MM.1S (cell line): ENCODE data around the gene XYLT2.

Experiments
- DNase-seq: peaks from one replicate; pipeline ENCODE4 v3.0.0-alpha.2; 2015
- H2AFZ ChIP-seq: fragments of 300-600 bp; sonication (generic); 2 replicates; pipeline ENCODE4 v1.6.0; 2016; ENCODE audit warnings: antibody characterized with exemption, low read length
- H3F3A ChIP-seq: fragments of 300-600 bp; sonication (generic); 2 replicates; pipeline ENCODE4 v1.6.1; 2016; ENCODE audit warnings: mild to moderate bottlenecking, antibody characterized with exemption, low read length, moderate library complexity, mixed read lengths; ENCODE audit not compliant: insufficient read depth
- H3K27ac ChIP-seq: fragments of 300-600 bp; sonication (generic); 2 replicates; pipeline ENCODE4 v1.5.1; 2016; ENCODE audit warnings: mild to moderate bottlenecking, low read length
- H3K27me3 ChIP-seq: fragments of 300-600 bp; sonication (generic); replicated peaks from 2 replicates; pipeline ENCODE4 v1.6.0; 2016; ENCODE audit warnings: low read length; ENCODE audit not compliant: insufficient read depth
- H3K36me3 ChIP-seq: fragments of 300-600 bp; sonication (generic); replicated peaks from 2 replicates; pipeline ENCODE4 v1.6.1; 2016; ENCODE audit warnings: mild to moderate bottlenecking, low read length, mixed read lengths; ENCODE audit not compliant: insufficient read depth
- H3K4me1 ChIP-seq: fragments of 300-600 bp; sonication (generic); 2 replicates; pipeline ENCODE4 v1.6.1; 2016; ENCODE audit warnings: low read length, mixed read lengths
- H3K4me2 ChIP-seq: fragments of 300-600 bp; sonication (generic); 2 replicates; pipeline ENCODE4 v1.6.0; 2016; ENCODE audit warnings: low read depth, low read length
- H3K4me3 ChIP-seq: fragments of 300-600 bp; sonication (generic); 2 replicates; pipeline ENCODE4 v1.5.1; 2016; ENCODE audit warnings: low read length, mixed read lengths
- H3K79me2 ChIP-seq: fragments of 300-600 bp; sonication (generic); 2 replicates; pipeline ENCODE4 v1.6.1; 2016; ENCODE audit warnings: mixed run types, low read length, mixed read lengths
- H3K9ac ChIP-seq: fragments of 300-600 bp; sonication (generic); 2 replicates; pipeline ENCODE4 v1.6.1; 2016; ENCODE audit warnings: low read length, mixed read lengths
- H3K9me2 ChIP-seq: fragments of 300-600 bp; sonication (generic); replicated peaks from 2 replicates; pipeline ENCODE4 v1.6.1; 2016; ENCODE audit warnings: mild to moderate bottlenecking, low read length, mixed read lengths; ENCODE audit not compliant: insufficient read depth
- H3K9me3 ChIP-seq: fragments of 300-600 bp; sonication (generic); replicated peaks from 2 replicates; pipeline ENCODE4 v1.6.1; 2016; ENCODE audit warnings: mild to moderate bottlenecking, low read length, mixed read lengths; ENCODE audit not compliant: insufficient read depth
- H4K20me1 ChIP-seq: fragments of 300-600 bp; sonication (generic); 2 replicates; pipeline ENCODE4 v1.6.1; 2016; ENCODE audit warnings: mild to moderate bottlenecking, low read length, moderate library complexity, mixed read lengths; ENCODE audit not compliant: insufficient read depth
- CTCF ChIP-seq: fragments of 300-600 bp; sonication (generic); IDR thresholded peaks from 2 replicates; pipeline ENCODE4 v1.5.1; 2016; ENCODE audit warnings: antibody characterized with exemption, low read length, mixed read lengths
- EZH2 ChIP-seq: fragments of 300-600 bp; sonication (generic); optimal IDR thresholded peaks from 2 replicates; pipeline ENCODE3; 2017; ENCODE audit warnings: low read depth, mild to moderate bottlenecking, antibody characterized with exemption, low read length, mixed read lengths
- EZH2phosphoT487 ChIP-seq: fragments of 300-600 bp; sonication (generic); IDR thresholded peaks from 2 replicates; pipeline ENCODE4 v1.6.1; 2018; ENCODE audit warnings: antibody characterized with exemption, low read length

The XYLT2 gene

GRCh38 chr17:50325906-50326305 lies 20.0 kb upstream of the XYLT2 start:
- Histone ChIP-seq H3K4me1 (no peaks in the 10 kb centered on the region), H4K20me1 (no peaks in the 10 kb centered on the region), H2AFZ (no peak overlapping the region), H3K4me2 (no peak overlapping the region), H3K36me3 (no peaks in the 10 kb centered on the region), H3K27me3 (no peaks in the 10 kb centered on the region; the same call in 1 of the 2 replicates), H3K9me2 (no peaks in the 10 kb centered on the region), H3F3A (no peaks in the 10 kb centered on the region), H3K9ac (no peak overlapping the region), H3K79me2 (no peaks in the 10 kb centered on the region), H3K9me3 (no peaks in the 10 kb centered on the region), H3K27ac (no peak overlapping the region), H3K4me3 (no peak overlapping the region)
- no peak for TF ChIP-seq CTCF
- TF ChIP-seq EZH2phosphoT487, result no peak
- no peak for TF ChIP-seq EZH2
- no peak for DNase-seq

- Histone ChIP-seq H3K9me3 (no peaks in the 10 kb centered on the region), H3K79me2 (no peaks in the 10 kb centered on the region), H3K4me2 (no peak overlapping the region), H3K4me1 (no peaks in the 10 kb centered on the region), H3K9ac (no peak overlapping the region), H3K27ac (no peak overlapping the region), H3K9me2 (no peaks in the 10 kb centered on the region), H3K27me3 (no peaks in the 10 kb centered on the region; the same call in 1 of the 2 replicates), H3F3A (no peaks in the 10 kb centered on the region), H3K4me3 (no peak overlapping the region), H4K20me1 (no peaks in the 10 kb centered on the region), H2AFZ (no peak overlapping the region), H3K36me3 (no peaks in the 10 kb centered on the region)
- TF ChIP-seq CTCF (no peak), EZH2 (no peak), EZH2phosphoT487 (no peak)
- DNase-seq, result no peak
Measured at GRCh38 chr17:50326831-50327364, 19.0 kb upstream of the XYLT2 start.

GRCh38 chr17:50328363-50329325 lies 17.3 kb upstream of the XYLT2 start:
- no peak for DNase-seq
- H4K20me1 ChIP-seq, result no peaks in the 10 kb centered on the region
- no peak overlapping the region for H2AFZ ChIP-seq
- TF ChIP-seq CTCF, result no peak
- TF ChIP-seq EZH2phosphoT487, result no peak
- TF ChIP-seq EZH2, result no peak
- H3K9me3 ChIP-seq, result no peaks in the 10 kb centered on the region
- H3K4me3 ChIP-seq, result no peak overlapping the region
- no peaks in the 10 kb centered on the region; the same call in 1 of the 2 replicates for H3K27me3 ChIP-seq
- H3K79me2 ChIP-seq, result no peaks in the 10 kb centered on the region
- no peaks in the 10 kb centered on the region for H3K36me3 ChIP-seq
- H3K9ac ChIP-seq, result no peak overlapping the region
- H3F3A ChIP-seq, result no peaks in the 10 kb centered on the region
- no peak overlapping the region for H3K4me2 ChIP-seq
- no peaks in the 10 kb centered on the region for H3K4me1 ChIP-seq
- no peak overlapping the region for H3K27ac ChIP-seq
- no peaks in the 10 kb centered on the region for H3K9me2 ChIP-seq
